Endothelial cell (in vitro differentiated cells): ENCODE measurements around the gene PCK2. TPM values are rescaled to one million over a fixed set of nuclear protein-coding genes. Genes with fewer than 3 reads are reported as not detected.

ENCODE experiments used
- DNase-seq: peaks from one replicate; pipeline ENCODE4 v3.0.0; 2021; ENCODE audit warnings: low spot score
- H3K27ac Mint-ChIP-seq: one replicate; pipeline ENCODE4 v1.8.0; 2021; ENCODE audit warnings: mixed read lengths, inconsistent platforms; ENCODE audit not compliant: unreplicated experiment
- H3K27me3 Mint-ChIP-seq: one replicate; pipeline ENCODE4 v1.8.0; 2021; ENCODE audit warnings: mild to moderate bottlenecking, moderate library complexity, mixed read lengths, inconsistent platforms; ENCODE audit not compliant: unreplicated experiment
- H3K36me3 Mint-ChIP-seq: one replicate; pipeline ENCODE4 v1.8.0; 2021; ENCODE audit warnings: mild to moderate bottlenecking, low read depth, mixed read lengths, inconsistent platforms; ENCODE audit not compliant: unreplicated experiment
- H3K4me1 Mint-ChIP-seq: one replicate; pipeline ENCODE4 v1.8.0; 2021; ENCODE audit warnings: mild to moderate bottlenecking, mixed read lengths, inconsistent platforms; ENCODE audit not compliant: unreplicated experiment
- H3K4me3 Mint-ChIP-seq: one replicate; pipeline ENCODE4 v1.8.0; 2021; ENCODE audit warnings: mild to moderate bottlenecking, mixed read lengths, inconsistent platforms; ENCODE audit not compliant: unreplicated experiment
- H3K9me3 Mint-ChIP-seq: one replicate; pipeline ENCODE4 v1.8.0; 2021; ENCODE audit warnings: mixed read lengths, inconsistent platforms; ENCODE audit not compliant: unreplicated experiment
- CTCF ChIP-seq: fragments of 200-600 bp; sonication (generic); IDR thresholded peaks from one replicate; pipeline ENCODE4 v1.5.0; 2021; ENCODE audit warnings: antibody characterized with exemption; ENCODE audit not compliant: unreplicated experiment
- total RNA-seq: library from RNA; stranded (reverse); fragmentation: NEBNext Ultra II Directional; extraction: Animal tissue kit (Norgen Biotek cat#: 25700); gene quantifications from one replicate; pipeline ENCODE4 v1.2.1, GENCODE V29; 2021; ENCODE audit not compliant: unreplicated experiment

The PCK2 gene
- total RNA-seq, 1 donor from 2014 or later, result 23.9 TPM

- peaks cover 25% of the 10 kb centered on the region for H3K36me3 Mint-ChIP-seq
- H3K27ac Mint-ChIP-seq, result no peak overlapping the region
- H3K4me3 Mint-ChIP-seq, result peak overlapping the region; percentile 56
- H3K27me3 Mint-ChIP-seq, result peaks cover 9% of the 10 kb centered on the region
- no peak for DNase-seq
- peaks cover 16% of the 10 kb centered on the region for H3K4me1 Mint-ChIP-seq
- TF ChIP-seq CTCF, result no peak
- H3K9me3 Mint-ChIP-seq, result no peaks in the 10 kb centered on the region
Measured at GRCh38 chr14:24138396-24139271, 44.5 kb downstream of the PCK2 start.

GRCh38 chr14:24139272-24139934, 45.3 kb downstream of the PCK2 start:
- H3K4me3 Mint-ChIP-seq, result peak overlapping the region; percentile 78
- H3K36me3 Mint-ChIP-seq, result peaks cover 29% of the 10 kb centered on the region
- H3K9me3 Mint-ChIP-seq, result no peaks in the 10 kb centered on the region
- TF ChIP-seq CTCF, result no peak
- H3K4me1 Mint-ChIP-seq, result peaks cover 16% of the 10 kb centered on the region
- no peak for DNase-seq
- no peak overlapping the region for H3K27ac Mint-ChIP-seq
- peaks cover 11% of the 10 kb centered on the region for H3K27me3 Mint-ChIP-seq

- Mint-ChIP-seq H3K9me3 (no peaks in the 10 kb centered on the region), H3K27me3 (peaks cover 9% of the 10 kb centered on the region), H3K27ac (peak within 1 kb of the TSS; percentile 76), H3K36me3 (peaks cover 28% of the 10 kb centered on the region), H3K4me1 (peaks cover 15% of the 10 kb centered on the region), H3K4me3 (peak within 1 kb of the TSS; percentile 95)
- DNase-seq, result peak; percentile 97
- TF ChIP-seq CTCF, result no peak
Measured at GRCh38 chr14:24141097-24141880, 47.2 kb downstream of the PCK2 start, which contains the start of gene EMC9. Gene EMC9 (minus strand): TSS chr14:24141591. CDS start chr14:24141304, 287 bp downstream.

- Mint-ChIP-seq H3K9me3 (no peaks in the 10 kb centered on the region), H3K4me3 (peak overlapping the region; percentile 4), H3K27me3 (peaks cover 13% of the 10 kb centered on the region), H3K4me1 (peaks cover 26% of the 10 kb centered on the region), H3K27ac (no peak overlapping the region), H3K36me3 (peaks cover 28% of the 10 kb centered on the region)
- DNase-seq, result no peak
- TF ChIP-seq CTCF, result no peak
Measured at GRCh38 chr14:24143511-24143910, 49.4 kb downstream of the PCK2 start.
